Stimulated activated naive CD4-positive, alpha-beta T cell treated with Interleukin-2 at 50 U/mL for 16 hours (primary cell): Measurements from ENCODE around the gene CLEC2A.
A peak's percentile ranks its signal among the peaks of the same experiment; 100 is the strongest.
"Not testable (repeated sequence)": the region's sequence is repeated elsewhere in the genome, so short reads cannot be mapped to it uniquely, and the experiment has no call there.

Experiments
- DNase-seq: peaks from one replicate; lab custom pipeline; 2025; lab: John Stamatoyannopoulos, UW

CLEC2A gene

GRCh38 chr12:9932270-9932669 is at the start of gene CLEC2A:
CLEC2A (minus strand) TSS chr12:9932370; CDS start chr12:9932329, 41 bp downstream.
- no peak for DNase-seq

GRCh38 chr12:9980126-9980525 is 48.0 kb upstream of the CLEC2A start:
- DNase-seq: no peak

GRCh38 chr12:9977916-9978315 is 45.7 kb upstream of the CLEC2A start:
- DNase-seq: no peak

GRCh38 chr12:9976626-9977025 is 44.5 kb upstream of the CLEC2A start:
- not testable (repeated sequence) for DNase-seq

- no peak for DNase-seq
These were observed 43.4 kb upstream of the CLEC2A start for GRCh38 chr12:9975614-9976013.

GRCh38 chr12:9974731-9975130 is 42.6 kb upstream of the CLEC2A start:
- not testable (repeated sequence) for DNase-seq

- no peak for DNase-seq
These were observed 41.8 kb upstream of the CLEC2A start for GRCh38 chr12:9973949-9974348.

- no peak for DNase-seq
These were observed 39.0 kb upstream of the CLEC2A start, which contains the start of gene CLEC12A for GRCh38 chr12:9971181-9971580. CLEC12A (plus strand) TSS chr12:9971409; CDS start chr12:9971597, 188 bp downstream.

GRCh38 chr12:9969673-9970072 is 37.5 kb upstream of the CLEC2A start:
- no peak for DNase-seq

- no peak for DNase-seq
These were observed 29.7 kb upstream of the CLEC2A start for GRCh38 chr12:9961901-9962300.

- DNase-seq: no peak
These were observed 28.9 kb upstream of the CLEC2A start for GRCh38 chr12:9961106-9961505.

- no peak for DNase-seq
These were observed 28.4 kb upstream of the CLEC2A start for GRCh38 chr12:9960590-9960989.

GRCh38 chr12:9957834-9958233 is 25.7 kb upstream of the CLEC2A start:
- no peak for DNase-seq

- DNase-seq: not testable (repeated sequence)
These were observed 21.0 kb upstream of the CLEC2A start for GRCh38 chr12:9952954-9953729.

GRCh38 chr12:9951026-9951675 is 19.0 kb upstream of the CLEC2A start:
- DNase-seq: peak; percentile 2

GRCh38 chr12:9948606-9949296 is 16.6 kb upstream of the CLEC2A start:
- no peak for DNase-seq

GRCh38 chr12:9947674-9948073 is 15.5 kb upstream of the CLEC2A start:
- DNase-seq: no peak

- DNase-seq: no peak
These were observed 12.2 kb upstream of the CLEC2A start for GRCh38 chr12:9944391-9944790.

GRCh38 chr12:9943240-9943639 is 11.1 kb upstream of the CLEC2A start:
- no peak for DNase-seq

GRCh38 chr12:9941838-9942237 is 9.7 kb upstream of the CLEC2A start:
- no peak for DNase-seq

- no peak for DNase-seq
These were observed 8.2 kb upstream of the CLEC2A start for GRCh38 chr12:9940375-9940774.

GRCh38 chr12:9936591-9936990 is 4.4 kb upstream of the CLEC2A start:
- no peak for DNase-seq

GRCh38 chr12:9935026-9935425 is 2.9 kb upstream of the CLEC2A start:
- no peak for DNase-seq
